Tibial nerve (tissue), 4 donors: ENCODE measurements around the gene SCAPER.

ENCODE experiments used
- EP300 ChIP-seq, 2 donors: sonication (generic); formaldehyde crosslinking; IDR thresholded peaks; one replicate each; pipeline ENCODE4 v1.6.1; 2017; ENCODE audit warnings: antibody characterized with exemption in 2 of 2, mild to moderate bottlenecking in 1 of 2
- POLR2A ChIP-seq, 2 donors: fragments of 450-650 bp; IDR thresholded peaks; one replicate each; pipeline ENCODE4 v1.6.1; 2017; ENCODE audit warnings: antibody characterized with exemption in 2 of 2, mild to moderate bottlenecking in 2 of 2, moderate library complexity in 2 of 2
- TF ChIP-seq, protein P1 (sequence below), 5 experiments: fragments of 200-600 bp in 3 of 5; fragments of 450-650 bp in 2 of 5; sonication (generic) in 3 of 5; IDR thresholded peaks; one replicate each; pipeline ENCODE4 v1.5.1; 2016 to 2019; ENCODE audit warnings: antibody characterized with exemption in 5 of 5, mild to moderate bottlenecking in 3 of 5, moderate library complexity in 2 of 5

GRCh38 chr15:76863693-76864092 lies 41.4 kb downstream of the SCAPER start:
- TF ChIP-seq EP300 (IDR thresholded peaks at IDR 0.05) (no peak), POLR2A (IDR thresholded peaks at IDR 0.05) (no peak)
- TF ChIP-seq, protein P1, sequence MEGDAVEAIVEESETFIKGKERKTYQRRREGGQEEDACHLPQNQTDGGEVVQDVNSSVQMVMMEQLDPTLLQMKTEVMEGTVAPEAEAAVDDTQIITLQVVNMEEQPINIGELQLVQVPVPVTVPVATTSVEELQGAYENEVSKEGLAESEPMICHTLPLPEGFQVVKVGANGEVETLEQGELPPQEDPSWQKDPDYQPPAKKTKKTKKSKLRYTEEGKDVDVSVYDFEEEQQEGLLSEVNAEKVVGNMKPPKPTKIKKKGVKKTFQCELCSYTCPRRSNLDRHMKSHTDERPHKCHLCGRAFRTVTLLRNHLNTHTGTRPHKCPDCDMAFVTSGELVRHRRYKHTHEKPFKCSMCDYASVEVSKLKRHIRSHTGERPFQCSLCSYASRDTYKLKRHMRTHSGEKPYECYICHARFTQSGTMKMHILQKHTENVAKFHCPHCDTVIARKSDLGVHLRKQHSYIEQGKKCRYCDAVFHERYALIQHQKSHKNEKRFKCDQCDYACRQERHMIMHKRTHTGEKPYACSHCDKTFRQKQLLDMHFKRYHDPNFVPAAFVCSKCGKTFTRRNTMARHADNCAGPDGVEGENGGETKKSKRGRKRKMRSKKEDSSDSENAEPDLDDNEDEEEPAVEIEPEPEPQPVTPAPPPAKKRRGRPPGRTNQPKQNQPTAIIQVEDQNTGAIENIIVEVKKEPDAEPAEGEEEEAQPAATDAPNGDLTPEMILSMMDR (IDR thresholded peaks at IDR 0.05): no peak
